ENCODE measurements around the gene C1QTNF8.
A peak's percentile ranks its signal among the peaks of the same experiment; 100 is the strongest.

Gene C1QTNF8

DNA sequence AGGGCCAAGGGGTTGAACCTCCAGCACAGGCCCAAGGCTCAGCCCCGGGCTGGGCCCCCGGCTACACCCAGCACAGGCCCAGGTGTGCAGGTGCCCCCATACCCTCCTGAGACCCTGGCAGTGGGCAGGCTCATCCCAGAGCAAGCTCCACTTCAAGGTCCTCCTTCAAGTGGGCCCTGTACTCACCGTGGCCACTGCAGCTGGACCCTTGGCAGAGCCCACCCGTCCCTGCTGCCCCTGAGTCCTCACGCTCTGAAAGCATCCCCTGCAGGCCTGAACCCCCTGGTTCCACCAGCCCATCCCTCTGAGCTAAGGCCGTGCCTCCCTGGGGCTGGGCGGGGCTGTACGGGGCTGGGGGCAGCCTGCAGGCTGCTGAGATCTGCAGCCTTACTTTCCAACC, 45.7 kb upstream of the C1QTNF8 start (continued):
- TF ChIP-seq, protein P1, sequence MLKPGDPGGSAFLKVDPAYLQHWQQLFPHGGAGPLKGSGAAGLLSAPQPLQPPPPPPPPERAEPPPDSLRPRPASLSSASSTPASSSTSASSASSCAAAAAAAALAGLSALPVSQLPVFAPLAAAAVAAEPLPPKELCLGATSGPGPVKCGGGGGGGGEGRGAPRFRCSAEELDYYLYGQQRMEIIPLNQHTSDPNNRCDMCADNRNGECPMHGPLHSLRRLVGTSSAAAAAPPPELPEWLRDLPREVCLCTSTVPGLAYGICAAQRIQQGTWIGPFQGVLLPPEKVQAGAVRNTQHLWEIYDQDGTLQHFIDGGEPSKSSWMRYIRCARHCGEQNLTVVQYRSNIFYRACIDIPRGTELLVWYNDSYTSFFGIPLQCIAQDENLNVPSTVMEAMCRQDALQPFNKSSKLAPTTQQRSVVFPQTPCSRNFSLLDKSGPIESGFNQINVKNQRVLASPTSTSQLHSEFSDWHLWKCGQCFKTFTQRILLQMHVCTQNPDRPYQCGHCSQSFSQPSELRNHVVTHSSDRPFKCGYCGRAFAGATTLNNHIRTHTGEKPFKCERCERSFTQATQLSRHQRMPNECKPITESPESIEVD (tag by site-specific recombination; IDR thresholded peaks at IDR 0.05): no peak
- TF ChIP-seq, protein P2, sequence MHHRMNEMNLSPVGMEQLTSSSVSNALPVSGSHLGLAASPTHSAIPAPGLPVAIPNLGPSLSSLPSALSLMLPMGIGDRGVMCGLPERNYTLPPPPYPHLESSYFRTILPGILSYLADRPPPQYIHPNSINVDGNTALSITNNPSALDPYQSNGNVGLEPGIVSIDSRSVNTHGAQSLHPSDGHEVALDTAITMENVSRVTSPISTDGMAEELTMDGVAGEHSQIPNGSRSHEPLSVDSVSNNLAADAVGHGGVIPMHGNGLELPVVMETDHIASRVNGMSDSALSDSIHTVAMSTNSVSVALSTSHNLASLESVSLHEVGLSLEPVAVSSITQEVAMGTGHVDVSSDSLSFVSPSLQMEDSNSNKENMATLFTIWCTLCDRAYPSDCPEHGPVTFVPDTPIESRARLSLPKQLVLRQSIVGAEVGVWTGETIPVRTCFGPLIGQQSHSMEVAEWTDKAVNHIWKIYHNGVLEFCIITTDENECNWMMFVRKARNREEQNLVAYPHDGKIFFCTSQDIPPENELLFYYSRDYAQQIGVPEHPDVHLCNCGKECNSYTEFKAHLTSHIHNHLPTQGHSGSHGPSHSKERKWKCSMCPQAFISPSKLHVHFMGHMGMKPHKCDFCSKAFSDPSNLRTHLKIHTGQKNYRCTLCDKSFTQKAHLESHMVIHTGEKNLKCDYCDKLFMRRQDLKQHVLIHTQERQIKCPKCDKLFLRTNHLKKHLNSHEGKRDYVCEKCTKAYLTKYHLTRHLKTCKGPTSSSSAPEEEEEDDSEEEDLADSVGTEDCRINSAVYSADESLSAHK (tag by site-specific recombination; IDR thresholded peaks at IDR 0.05): no peak
- TF ChIP-seq ZNF24 (tag by site-specific recombination; IDR thresholded peaks at IDR 0.05): no peak
- no peak for TF ChIP-seq ZNF610 (tag by site-specific recombination; IDR thresholded peaks at IDR 0.05; ENCODE audit: borderline replicate concordance)
- TF ChIP-seq ZNF549 (tag by site-specific recombination; IDR thresholded peaks at IDR 0.05): no peak
- no peak for TF ChIP-seq BCL11B (tag by site-specific recombination; IDR thresholded peaks at IDR 0.05; ENCODE audit: low read depth)
- TF ChIP-seq SCRT2 (tag by site-specific recombination; IDR thresholded peaks at IDR 0.05): no peak
- TF ChIP-seq GLIS2 (tag by site-specific recombination; IDR thresholded peaks at IDR 0.05): no peak
- TF ChIP-seq ZNF266 (tag by site-specific recombination; IDR thresholded peaks at IDR 0.05; ENCODE audit: low read depth): no peak
- TF ChIP-seq KLF10 (tag by site-specific recombination; IDR thresholded peaks at IDR 0.05): no peak

DNA sequence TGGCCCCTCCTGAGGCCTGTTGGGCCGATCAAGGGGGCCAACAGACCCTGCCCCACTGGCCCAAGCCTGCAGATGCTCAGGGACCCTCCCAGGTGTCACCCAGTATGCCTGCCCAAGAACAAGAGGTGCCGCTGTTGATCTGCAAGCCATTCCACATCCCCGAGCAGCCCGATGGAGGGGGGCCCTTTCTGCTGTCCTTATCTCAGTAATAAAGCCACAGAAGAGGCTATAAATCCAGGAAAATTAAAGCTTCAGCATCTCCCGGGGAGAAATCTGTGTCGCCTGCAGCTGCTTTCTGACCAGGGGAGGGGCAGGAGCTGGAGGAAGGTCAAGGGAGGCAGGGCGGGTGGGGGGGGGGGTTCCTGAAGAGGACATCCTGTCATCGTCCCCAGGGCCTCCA, 45.1 kb upstream of the C1QTNF8 start:
- TF ChIP-seq ZNF341 (tag by site-specific recombination; IDR thresholded peaks at IDR 0.05; ENCODE audit: low read depth): peak; percentile 45; the same call in 1 of the 2 replicates
- TF ChIP-seq ZIC2 (tag by site-specific recombination; IDR thresholded peaks at IDR 0.05): peak; percentile 88
- TF ChIP-seq HOXD13 (CRISPR knock-in tag; IDR thresholded peaks at IDR 0.05; ENCODE audit: borderline replicate concordance): no peak
- TF ChIP-seq ZNF561 (tag by site-specific recombination; IDR thresholded peaks at IDR 0.05; ENCODE audit: borderline replicate concordance): peak; percentile 95
- TF ChIP-seq GLIS1 (tag by site-specific recombination; IDR thresholded peaks at IDR 0.05): peak; percentile 85
- ChIA-PET POLR2A (no interaction called here), CTCF (no interaction called here)
- H3K9me3 ChIP-seq (ENCODE audit: control insufficient read depth, insufficient read depth, low read depth, low read length): no peaks in the 10 kb centered on the region
- no peak overlapping the region for H3K4me3 ChIP-seq (ENCODE audit: low read depth, low read length)
- no peak overlapping the region for H3K27ac ChIP-seq (ENCODE audit: extremely low read depth, low read depth, low read length)
- no peaks in the 10 kb centered on the region; the same call in 1 of the 2 replicates for H3K4me1 ChIP-seq (ENCODE audit: control insufficient read depth, insufficient read depth, low read length)
- no peaks in the 10 kb centered on the region for H3K36me3 ChIP-seq (ENCODE audit: control insufficient read depth in 2 of 2, insufficient read depth in 1 of 2, low read length in 2 of 2)

DNA sequence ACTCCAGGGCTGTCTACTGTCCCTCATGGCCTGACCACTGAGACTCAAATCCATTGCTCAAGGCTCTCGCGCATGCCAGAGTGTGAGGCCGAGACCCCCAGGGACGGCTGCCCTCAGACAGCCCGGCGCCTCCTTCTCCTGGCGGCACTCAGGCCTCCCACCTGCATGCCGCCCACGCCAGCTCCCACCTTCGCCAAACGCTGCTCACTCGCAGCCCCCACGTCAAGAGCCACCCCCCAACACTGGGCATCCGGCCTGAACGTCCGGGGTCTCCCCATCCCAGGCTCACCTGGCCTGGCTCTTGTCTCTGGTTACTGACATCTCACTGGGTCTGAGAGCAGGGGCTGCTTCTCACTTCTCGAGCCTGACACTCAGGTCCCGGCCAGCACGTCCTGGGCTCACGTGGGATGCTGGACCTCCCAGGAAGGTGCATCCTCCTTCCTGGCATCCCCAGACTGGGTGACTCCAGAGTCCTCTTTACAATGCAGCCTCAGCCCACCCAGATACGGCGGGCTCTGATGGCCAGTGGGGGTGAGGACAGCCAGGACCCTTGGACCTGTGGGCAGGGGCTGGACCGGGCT, 44.6 kb upstream of the C1QTNF8 start:
- Histone ChIP-seq H3K27ac (ENCODE audit: extremely low read depth, low read depth, low read length) (no peak overlapping the region), H3K9me3 (ENCODE audit: control insufficient read depth, insufficient read depth, low read depth, low read length) (no peaks in the 10 kb centered on the region), H3K36me3 (ENCODE audit: control insufficient read depth in 2 of 2, insufficient read depth in 1 of 2, low read length in 2 of 2) (no peaks in the 10 kb centered on the region), H3K4me3 (ENCODE audit: low read depth, low read length) (no peak overlapping the region), H3K4me1 (ENCODE audit: control insufficient read depth, insufficient read depth, low read length) (no peaks in the 10 kb centered on the region; the same call in 1 of the 2 replicates)
- TF ChIP-seq EGR2 (tag by site-specific recombination; IDR thresholded peaks at IDR 0.05; ENCODE audit: low read depth) (peak; percentile 59; the same call in 1 of the 2 replicates), ZNF416 (tag by site-specific recombination; IDR thresholded peaks at IDR 0.05) (no peak), ZNF621 (tag by site-specific recombination; IDR thresholded peaks at IDR 0.05) (no peak), ZNF670 (tag by site-specific recombination; IDR thresholded peaks at IDR 0.05; ENCODE audit: low read depth) (no peak), ZNF776 (tag by site-specific recombination; IDR thresholded peaks at IDR 0.05; ENCODE audit: borderline replicate concordance) (no peak), ZNF394 (tag by site-specific recombination; IDR thresholded peaks at IDR 0.05; ENCODE audit: borderline replicate concordance) (no peak), TCF7L2 (IDR thresholded peaks at IDR 0.05; ENCODE audit: borderline replicate concordance, low read depth, low read length) (no peak), ZSCAN23 (tag by site-specific recombination; IDR thresholded peaks at IDR 0.05) (no peak), ZFHX2 (tag by site-specific recombination; conservative IDR thresholded peaks at IDR 0.05) (peak; percentile 70)
- TF ChIP-seq, protein P3, sequence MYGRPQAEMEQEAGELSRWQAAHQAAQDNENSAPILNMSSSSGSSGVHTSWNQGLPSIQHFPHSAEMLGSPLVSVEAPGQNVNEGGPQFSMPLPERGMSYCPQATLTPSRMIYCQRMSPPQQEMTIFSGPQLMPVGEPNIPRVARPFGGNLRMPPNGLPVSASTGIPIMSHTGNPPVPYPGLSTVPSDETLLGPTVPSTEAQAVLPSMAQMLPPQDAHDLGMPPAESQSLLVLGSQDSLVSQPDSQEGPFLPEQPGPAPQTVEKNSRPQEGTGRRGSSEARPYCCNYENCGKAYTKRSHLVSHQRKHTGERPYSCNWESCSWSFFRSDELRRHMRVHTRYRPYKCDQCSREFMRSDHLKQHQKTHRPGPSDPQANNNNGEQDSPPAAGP (tag by site-specific recombination; IDR thresholded peaks at IDR 0.05): no peak
- CTCF ChIA-PET: interaction anchor here (1.2 kb wide), 1 partner anchor 38 kb away, joined by 4 read pairs; no protein-coding TSS in a partner anchor
- POLR2A ChIA-PET: no interaction called here
